GM18519 (cell line): ENCODE measurements around the gene ERBB4.

Experiments used
- ATAC-seq: cut with Tn5 transposase; IDR thresholded peaks from one replicate; pipeline ENCODE4 v1.9.1; 2021; ENCODE audit warnings: mild to moderate bottlenecking, moderate library complexity; ENCODE audit not compliant: unreplicated experiment, low FRiP score

The ERBB4 gene

GRCh38 chr2:212158081-212158480, 380.5 kb downstream of the ERBB4 start:
- ATAC-seq, result no peak

DNA sequence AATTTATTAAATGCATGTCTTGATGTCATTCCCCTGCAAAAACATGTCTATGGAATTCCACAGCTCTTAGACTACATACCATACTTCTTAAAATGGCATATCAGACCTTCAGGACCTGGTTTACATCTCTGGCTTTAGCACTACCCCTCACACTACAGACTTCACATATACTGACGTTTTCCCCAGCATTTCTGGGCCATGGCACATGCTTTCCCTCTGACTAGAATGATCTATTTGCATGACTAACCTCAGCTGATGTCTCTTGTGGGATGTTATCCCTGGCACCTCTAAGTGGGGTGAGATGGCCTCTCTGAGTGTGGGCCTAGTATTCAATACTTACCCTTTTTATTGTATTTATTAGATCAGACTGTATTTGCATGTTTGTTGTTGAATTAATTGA, 381.6 kb downstream of the ERBB4 start:
- ATAC-seq, result no peak

GRCh38 chr2:212156088-212156487, 382.5 kb downstream of the ERBB4 start:
- ATAC-seq, result no peak

- no peak for ATAC-seq
These were observed 384.1 kb downstream of the ERBB4 start for GRCh38 chr2:212154477-212154878.

GRCh38 chr2:212153923-212154322, 384.7 kb downstream of the ERBB4 start:
- no peak for ATAC-seq

GRCh38 chr2:212147921-212148513, 390.6 kb downstream of the ERBB4 start:
- no peak for ATAC-seq

DNA sequence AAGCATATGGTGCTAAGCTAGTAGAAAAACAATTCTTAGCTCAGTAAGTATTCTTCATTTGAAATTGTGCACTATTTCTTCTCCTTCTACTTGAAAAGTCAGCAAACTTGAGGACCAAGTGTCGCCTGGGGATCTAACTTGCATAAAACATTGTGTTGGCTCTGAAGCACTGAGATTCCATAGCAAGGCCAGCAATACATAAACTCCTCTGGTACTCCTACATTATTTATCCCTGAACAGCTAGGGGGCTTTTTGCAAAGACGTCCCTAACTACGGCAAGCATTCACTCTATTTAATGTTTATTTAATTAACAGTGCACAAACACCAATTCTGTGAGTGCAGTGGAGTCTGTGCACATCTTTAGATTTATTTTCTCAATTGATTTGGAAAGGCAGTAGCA, 392.2 kb downstream of the ERBB4 start:
- no peak for ATAC-seq

DNA sequence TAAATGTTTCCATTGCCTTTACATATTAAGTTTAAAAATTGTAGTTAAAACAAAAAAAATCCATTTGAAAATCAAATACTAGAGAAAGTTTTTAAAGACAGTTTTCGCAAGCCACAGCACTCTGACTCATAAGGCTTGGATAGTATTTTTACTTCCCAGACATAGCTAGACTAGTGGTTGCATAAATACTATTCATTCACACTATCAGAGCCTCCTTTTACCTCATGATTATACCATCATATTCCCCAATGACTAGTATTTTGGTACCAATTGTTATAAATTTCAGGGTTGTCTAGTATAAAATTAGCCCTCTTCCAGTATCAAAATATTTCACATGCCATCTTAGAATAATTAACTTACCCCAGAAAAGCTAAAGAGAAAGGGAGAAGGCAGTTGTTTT, 393.5 kb downstream of the ERBB4 start:
- ATAC-seq, result no peak

DNA sequence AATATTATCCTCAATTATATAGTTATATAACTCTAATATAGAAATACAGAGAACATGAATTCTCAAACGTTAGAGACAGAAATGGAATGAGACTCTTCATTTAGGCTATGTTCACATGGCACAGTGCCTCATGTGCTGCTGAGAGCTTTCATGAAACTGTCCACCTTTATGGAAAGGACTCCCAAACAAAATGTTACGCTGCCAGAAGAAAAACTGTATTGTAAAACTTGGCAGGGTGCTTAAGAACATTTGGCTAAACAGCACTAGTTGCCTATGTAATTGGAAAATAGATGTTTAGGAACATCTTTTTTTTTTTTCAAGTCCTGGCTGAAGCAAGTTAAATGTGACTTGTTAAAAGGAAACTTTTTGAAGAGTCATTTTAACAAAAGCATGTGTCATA, 396.0 kb downstream of the ERBB4 start:
- ATAC-seq, result no peak

- no peak for ATAC-seq
These were observed 397.1 kb downstream of the ERBB4 start for GRCh38 chr2:212141499-212141898.

- ATAC-seq, result no peak
These were observed 402.3 kb downstream of the ERBB4 start for GRCh38 chr2:212136216-212136795.

- ATAC-seq, result no peak
These were observed 402.9 kb downstream of the ERBB4 start for GRCh38 chr2:212135739-212136138.

DNA sequence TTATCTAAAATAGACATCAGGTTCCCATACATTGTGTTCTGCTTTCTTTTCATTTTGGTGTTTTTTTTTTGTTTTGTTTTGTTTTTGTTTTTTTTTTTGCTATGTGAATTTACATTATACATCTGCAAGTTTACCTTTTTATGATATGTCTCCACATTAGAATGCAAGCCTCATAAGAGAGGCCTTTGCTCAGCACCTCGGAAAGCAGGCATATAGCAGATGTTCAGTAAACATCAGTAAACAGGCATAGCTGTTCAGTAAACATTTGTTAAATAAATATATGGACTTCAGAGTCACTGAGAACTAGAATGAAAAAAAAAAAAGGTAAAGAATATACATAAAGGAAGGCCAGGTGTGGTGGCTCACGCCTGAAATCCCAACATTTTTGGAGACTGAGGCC, 405.3 kb downstream of the ERBB4 start:
- no peak for ATAC-seq

DNA sequence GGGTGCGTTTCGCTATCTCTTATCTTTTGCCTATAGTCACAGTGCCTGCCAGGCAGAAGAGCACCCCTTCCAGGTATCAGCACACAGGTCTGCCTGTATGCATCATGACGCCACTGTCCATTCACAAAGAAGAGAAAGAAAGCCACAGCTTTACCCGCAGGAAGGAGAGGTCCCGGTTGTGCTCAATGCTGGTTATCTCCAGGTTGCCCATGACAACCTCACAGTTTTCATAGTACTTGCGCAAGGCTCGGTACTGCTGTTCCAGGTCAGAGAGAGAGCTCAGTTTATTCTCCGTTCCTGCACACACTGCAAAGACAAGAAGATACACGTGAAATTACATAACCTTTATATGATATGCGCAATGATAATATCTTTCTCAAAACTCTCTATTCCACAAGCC, 414.0 kb downstream of the ERBB4 start:
- no peak for ATAC-seq

DNA sequence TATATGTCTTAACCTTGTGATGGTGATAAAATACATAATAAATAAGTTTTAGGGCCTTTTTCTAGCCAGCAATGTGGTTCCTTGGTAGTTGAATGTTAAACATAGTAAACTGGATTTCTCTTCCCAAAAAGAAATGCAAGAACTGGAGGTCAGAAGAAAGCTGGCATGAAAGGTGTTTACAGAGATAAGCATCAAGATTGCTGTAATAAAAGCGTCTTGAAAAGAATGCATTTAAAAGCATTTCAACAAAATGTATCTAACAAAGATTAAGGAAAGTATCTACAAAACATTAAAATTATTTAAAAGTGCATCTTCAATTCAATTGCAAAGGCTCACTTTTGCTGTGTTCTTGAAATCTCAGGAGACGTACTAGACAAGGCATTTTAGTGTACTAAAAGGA, 419.0 kb downstream of the ERBB4 start:
- no peak for ATAC-seq

- ATAC-seq, result no peak
These were observed 420.7 kb downstream of the ERBB4 start for GRCh38 chr2:212117926-212118325.

- no peak for ATAC-seq
These were observed 424.1 kb downstream of the ERBB4 start for GRCh38 chr2:212114489-212114888.

GRCh38 chr2:212112401-212112800, 426.2 kb downstream of the ERBB4 start:
- ATAC-seq, result no peak

- ATAC-seq, result no peak
These were observed 428.6 kb downstream of the ERBB4 start for GRCh38 chr2:212109792-212110680.

DNA sequence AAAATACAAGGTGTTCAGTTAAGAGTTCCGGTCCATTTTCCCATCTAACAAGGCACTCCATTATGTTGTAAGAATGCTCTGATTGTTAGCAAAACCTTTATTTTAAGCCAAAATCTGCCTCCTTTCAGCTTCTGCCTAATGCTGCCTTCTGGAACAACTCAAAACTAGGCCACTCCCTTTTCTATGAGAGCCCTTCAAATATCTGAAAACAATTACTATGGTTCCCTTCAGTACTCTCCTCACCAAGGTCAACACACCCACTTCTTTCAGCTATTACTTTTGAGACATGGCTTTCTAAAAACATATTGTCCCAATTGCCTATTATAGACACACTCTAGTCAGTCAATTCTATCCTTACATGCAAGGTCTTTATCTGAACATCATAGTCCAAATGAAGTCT, 429.4 kb downstream of the ERBB4 start:
- ATAC-seq, result no peak

- ATAC-seq, result no peak
These were observed 430.6 kb downstream of the ERBB4 start for GRCh38 chr2:212107989-212108388.

GRCh38 chr2:212107014-212107413, 431.6 kb downstream of the ERBB4 start:
- no peak for ATAC-seq
